Uterus (tissue), 4 donors: ENCODE results near the gene MAGI2. TPM values are rescaled to one million over a fixed set of nuclear protein-coding genes. Genes with fewer than 3 reads are reported as not detected.

Experiments
- DNase-seq, 2 donors: peaks; one replicate each; pipeline ENCODE4 v3.0.0-alpha.2; 2019 to 2020
- H3K27ac ChIP-seq, 2 donors: fragments of 200-600 bp; sonication (generic); 1 replicate in 1 of 2; 2 replicates in 1 of 2; pipeline ENCODE4 v1.5.1; 2016 to 2018
- H3K27me3 ChIP-seq, 2 donors: fragments of 200-600 bp; sonication (generic); one replicate each; pipeline ENCODE4 v1.5.1; 2018 to 2019; ENCODE audit warnings: control low read depth in 1 of 2
- H3K36me3 ChIP-seq, 2 donors: fragments of 200-600 bp; sonication (generic); one replicate each; pipeline ENCODE4 v1.5.1; 2019; ENCODE audit warnings: control low read depth in 1 of 2
- H3K4me1 ChIP-seq, 2 donors: fragments of 200-600 bp; sonication (generic); one replicate each; pipeline ENCODE4 v1.5.1; 2018 to 2019; ENCODE audit warnings: control low read depth in 1 of 2
- H3K4me3 ChIP-seq, 2 donors: fragments of 200-600 bp; sonication (generic); 1 replicate in 1 of 2; 2 replicates in 1 of 2; pipeline ENCODE4 v1.5.1; 2018 to 2019; ENCODE audit warnings: mild to moderate bottlenecking in 1 of 2
- H3K9me3 ChIP-seq, 2 donors: fragments of 200-600 bp; sonication (generic); one replicate each; pipeline ENCODE4 v1.5.1; 2019; ENCODE audit warnings: control low read depth in 1 of 2
- POLR2A ChIP-seq, 2 donors: fragments of 450-650 bp; IDR thresholded peaks; one replicate each; pipeline ENCODE4 v1.6.1; 2016; ENCODE audit warnings: antibody characterized with exemption in 2 of 2, mild to moderate bottlenecking in 1 of 2, moderate library complexity in 1 of 2
- intact Hi-C: fragments of 100-400 bp; cut with DNase I; formaldehyde crosslinking; loops from one replicate; pipeline ENCODE4 v1.15.1; 2023; ENCODE audit warnings: low total_unique reads
- total RNA-seq, 4 donors: library from RNA; depleted of rRNA in 3 of 4; stranded (reverse); fragments of >200 nt in 3 of 4; gene quantifications; one replicate each; pipeline versions ENCODE4 v1.1.0 to v1.2.4, GENCODE V29; 2014 to 2023
- TF ChIP-seq, protein P1 (sequence below), 4 experiments: fragments of 200-600 bp in 2 of 4; fragments of 450-650 bp in 2 of 4; sonication (generic) in 2 of 4; IDR thresholded peaks; one replicate each; pipeline ENCODE4 v1.5.1; 2016 to 2019; ENCODE audit warnings: antibody characterized with exemption in 4 of 4, mild to moderate bottlenecking in 2 of 4, moderate library complexity in 1 of 4
- donor health status: DM: yes; HTN: yes; CAD: no.

The MAGI2 gene
- total RNA-seq, 4 donors from 2014 or later: 5.3 to 23.2 (median 13.8) TPM

DNA sequence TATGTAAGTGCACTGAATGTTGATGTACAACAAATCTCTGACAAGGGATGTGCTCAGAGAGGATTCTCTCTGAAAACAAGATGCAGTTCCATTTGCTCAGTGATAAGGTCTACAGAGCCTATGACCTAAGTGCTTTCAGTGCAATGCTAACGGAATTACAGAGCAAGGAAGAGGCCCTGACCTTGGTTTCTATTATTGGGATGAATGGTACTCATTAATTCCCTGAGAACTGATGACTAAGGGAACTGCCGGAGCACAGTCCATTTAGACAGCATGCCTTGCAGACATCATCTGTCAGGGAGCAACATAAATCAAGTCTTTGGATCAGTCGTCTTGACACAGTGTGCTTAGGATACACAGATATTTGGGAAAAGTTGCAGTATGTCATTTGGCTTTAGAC lies 1314.1 kb downstream of the MAGI2 start:
- Histone ChIP-seq H3K4me1 (no peaks in the 10 kb centered on the region), H3K27ac (no peak overlapping the region), H3K4me3 (no peak overlapping the region), H3K9me3 (no peaks in the 10 kb centered on the region), H3K36me3 (no peaks in the 10 kb centered on the region), H3K27me3 (no peaks in the 10 kb centered on the region)
- intact Hi-C loops: no loop called here
- DNase-seq: no peak
- TF ChIP-seq, protein P1, sequence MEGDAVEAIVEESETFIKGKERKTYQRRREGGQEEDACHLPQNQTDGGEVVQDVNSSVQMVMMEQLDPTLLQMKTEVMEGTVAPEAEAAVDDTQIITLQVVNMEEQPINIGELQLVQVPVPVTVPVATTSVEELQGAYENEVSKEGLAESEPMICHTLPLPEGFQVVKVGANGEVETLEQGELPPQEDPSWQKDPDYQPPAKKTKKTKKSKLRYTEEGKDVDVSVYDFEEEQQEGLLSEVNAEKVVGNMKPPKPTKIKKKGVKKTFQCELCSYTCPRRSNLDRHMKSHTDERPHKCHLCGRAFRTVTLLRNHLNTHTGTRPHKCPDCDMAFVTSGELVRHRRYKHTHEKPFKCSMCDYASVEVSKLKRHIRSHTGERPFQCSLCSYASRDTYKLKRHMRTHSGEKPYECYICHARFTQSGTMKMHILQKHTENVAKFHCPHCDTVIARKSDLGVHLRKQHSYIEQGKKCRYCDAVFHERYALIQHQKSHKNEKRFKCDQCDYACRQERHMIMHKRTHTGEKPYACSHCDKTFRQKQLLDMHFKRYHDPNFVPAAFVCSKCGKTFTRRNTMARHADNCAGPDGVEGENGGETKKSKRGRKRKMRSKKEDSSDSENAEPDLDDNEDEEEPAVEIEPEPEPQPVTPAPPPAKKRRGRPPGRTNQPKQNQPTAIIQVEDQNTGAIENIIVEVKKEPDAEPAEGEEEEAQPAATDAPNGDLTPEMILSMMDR (IDR thresholded peaks at IDR 0.05): no peak
- TF ChIP-seq POLR2A (IDR thresholded peaks at IDR 0.05): no peak

GRCh38 chr7:78134774-78135173 lies 1318.7 kb downstream of the MAGI2 start:
- Histone ChIP-seq H3K9me3 (no peaks in the 10 kb centered on the region), H3K4me1 (no peaks in the 10 kb centered on the region), H3K36me3 (no peaks in the 10 kb centered on the region), H3K27me3 (no peaks in the 10 kb centered on the region), H3K4me3 (no peak overlapping the region), H3K27ac (no peak overlapping the region)
- DNase-seq: no peak
- intact Hi-C loops: no loop called here
- TF ChIP-seq, protein P1 (IDR thresholded peaks at IDR 0.05): no peak
- TF ChIP-seq POLR2A (IDR thresholded peaks at IDR 0.05): no peak

- intact Hi-C loops: no loop called here
- DNase-seq: no peak
- TF ChIP-seq, protein P1 (IDR thresholded peaks at IDR 0.05): no peak
- TF ChIP-seq POLR2A (IDR thresholded peaks at IDR 0.05): no peak
- Histone ChIP-seq H3K27ac (no peak overlapping the region), H3K9me3 (no peaks in the 10 kb centered on the region), H3K36me3 (no peaks in the 10 kb centered on the region), H3K4me1 (no peaks in the 10 kb centered on the region), H3K4me3 (no peak overlapping the region), H3K27me3 (no peaks in the 10 kb centered on the region)
Measured at GRCh38 chr7:78134256-78134655, 1319.2 kb downstream of the MAGI2 start.

DNA sequence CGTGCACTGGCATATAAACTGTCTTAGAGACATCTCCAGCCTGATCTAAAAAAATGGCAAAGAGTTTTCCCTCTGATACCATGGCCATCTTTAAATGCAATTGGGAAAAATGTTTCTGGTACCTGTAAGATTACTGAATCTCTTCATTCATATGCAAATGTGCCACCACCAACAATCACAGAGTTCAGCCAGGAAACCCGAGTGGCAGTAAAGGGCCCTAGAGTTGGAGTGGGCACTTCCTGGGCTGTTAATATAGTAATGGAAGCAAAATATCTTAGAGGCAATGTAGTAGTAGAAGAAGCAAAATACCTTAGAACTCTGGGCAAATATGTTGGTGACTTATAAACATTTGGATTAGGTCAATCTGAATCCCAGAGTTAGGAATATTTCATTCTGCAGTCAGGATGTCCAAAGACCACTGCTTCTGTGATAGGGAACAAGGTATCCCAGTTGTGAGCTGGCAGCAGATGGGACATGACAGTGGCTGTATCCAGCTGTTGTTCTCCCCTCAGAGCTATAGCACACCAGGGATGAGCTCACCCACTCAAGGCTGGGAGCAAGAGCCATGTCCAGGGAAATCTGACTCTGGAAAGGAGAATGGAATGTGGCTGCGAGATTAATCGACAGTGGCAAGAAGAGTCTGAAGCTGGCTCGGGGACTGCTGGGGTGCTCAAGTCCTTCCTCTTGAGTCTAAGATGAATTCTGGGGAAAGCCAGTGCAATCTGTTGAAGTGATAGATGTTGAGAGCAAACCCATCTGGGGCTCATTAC lies 1322.8 kb downstream of the MAGI2 start:
- Histone ChIP-seq H3K27ac (no peak overlapping the region), H3K36me3 (no peaks in the 10 kb centered on the region), H3K27me3 (no peaks in the 10 kb centered on the region), H3K9me3 (no peaks in the 10 kb centered on the region), H3K4me3 (no peak overlapping the region), H3K4me1 (no peaks in the 10 kb centered on the region)
- TF ChIP-seq, protein P1 (IDR thresholded peaks at IDR 0.05): no peak
- TF ChIP-seq POLR2A (IDR thresholded peaks at IDR 0.05): no peak
- no peak for DNase-seq
- intact Hi-C loops: no loop called here

- H3K27me3 ChIP-seq: no peaks in the 10 kb centered on the region
- no peaks in the 10 kb centered on the region for H3K36me3 ChIP-seq
- intact Hi-C loops: no loop called here
- H3K4me3 ChIP-seq: no peak overlapping the region
- no peaks in the 10 kb centered on the region for H3K9me3 ChIP-seq
- no peak overlapping the region for H3K27ac ChIP-seq
- no peak for DNase-seq
- TF ChIP-seq POLR2A (IDR thresholded peaks at IDR 0.05): no peak
- TF ChIP-seq, protein P1 (IDR thresholded peaks at IDR 0.05): no peak
- no peaks in the 10 kb centered on the region for H3K4me1 ChIP-seq
Measured at GRCh38 chr7:78129865-78130264, 1323.6 kb downstream of the MAGI2 start.
